H1 (cell line): ENCODE measurements around the gene FIG4. TPM values are rescaled to one million over a fixed set of nuclear protein-coding genes. Genes with fewer than 3 reads are reported as not detected.

Source experiments
- CTCF ChIA-PET: fragments of 300-600 bp; sonication (Branson Sonifier 250); formaldehyde crosslinking; loops from one replicate; lab custom pipeline; 2021; ENCODE audit not compliant: partially characterized antibody; lab: Charles Lee
- POLR2A ChIA-PET: fragments of 300-600 bp; sonication (Branson Sonifier 250); formaldehyde crosslinking; loops from one replicate; lab custom pipeline; 2021; ENCODE audit warnings: inconsistent platforms; ENCODE audit not compliant: partially characterized antibody; lab: Charles Lee
- DNase-seq, 2 experiments: peaks; one replicate each; pipeline versions ENCODE4 v3.0.0 to v3.0.0-alpha.2; 2010 to 2022; ENCODE audit warnings: low spot score in 2 of 2, low read depth in 1 of 2, mixed read lengths in 1 of 2
- FAIRE-seq: peaks from 2 replicates; lab custom pipeline; 2011; peaks lifted over from hg19 to GRCh38; lab: Jason Lieb, UNC
- H2AFZ ChIP-seq: 2 replicates; pipeline ENCODE4 v1.8.1; 2012; ENCODE audit warnings: low read length, inconsistent platforms
- H2AK5ac ChIP-seq: 2 replicates; pipeline ENCODE4 v1.6.1; 2013; ENCODE audit warnings: low read depth, low read length
- H2BK120ac ChIP-seq: replicated peaks from 2 replicates; pipeline ENCODE3; 2013; ENCODE audit warnings: low read depth, low read length, inconsistent platforms
- H2BK12ac ChIP-seq: 2 replicates; pipeline ENCODE4 v1.6.1; 2013; ENCODE audit warnings: low read depth, low read length
- H2BK15ac ChIP-seq: 2 replicates; pipeline ENCODE4 v1.6.1; 2013; ENCODE audit warnings: low read length
- H2BK20ac ChIP-seq: 2 replicates; pipeline ENCODE4 v1.6.1; 2013; ENCODE audit warnings: low read length
- H2BK5ac ChIP-seq: 2 replicates; pipeline ENCODE4 v1.6.1; 2013; ENCODE audit warnings: low read depth, low read length
- H3K14ac ChIP-seq: 2 replicates; pipeline ENCODE4 v1.6.1; 2013; ENCODE audit warnings: inconsistent platforms; ENCODE audit not compliant: insufficient read length
- H3K18ac ChIP-seq: 2 replicates; pipeline ENCODE4 v1.6.1; 2013; ENCODE audit warnings: low read length; ENCODE audit errors: extremely low read depth
- H3K23ac ChIP-seq: 2 replicates; pipeline ENCODE4 v1.6.1; 2013; ENCODE audit warnings: inconsistent platforms; ENCODE audit not compliant: insufficient read length
- H3K23me2 ChIP-seq: 2 replicates; pipeline ENCODE4 v1.6.1; 2013; ENCODE audit warnings: low read depth, low read length
- H3K27ac ChIP-seq: 2 replicates; pipeline ENCODE4 v1.6.1; 2011; ENCODE audit warnings: low read depth, low read length, inconsistent platforms
- H3K27me3 ChIP-seq, 4 experiments: replicated peaks in 1 of 4; 1 replicate in 1 of 4; 2 replicates in 3 of 4; pipeline versions ENCODE4 v1.6.1 to v1.8.1; 2011 to 2013; ENCODE audit warnings: low read length in 3 of 4, mild to moderate bottlenecking in 3 of 4, inconsistent platforms in 2 of 4, mixed read lengths in 2 of 4, moderate library complexity in 1 of 4; ENCODE audit not compliant: control insufficient read depth in 3 of 4, insufficient read depth in 3 of 4; ENCODE audit errors: extremely low read depth in 1 of 4
- H3K36me3 ChIP-seq, 4 experiments: 2 replicates each; pipeline versions ENCODE4 v1.6.1 to v1.8.1; 2011 to 2013; ENCODE audit warnings: mild to moderate bottlenecking in 4 of 4, low read length in 3 of 4, moderate library complexity in 2 of 4, control low read depth in 1 of 4, inconsistent platforms in 1 of 4; ENCODE audit not compliant: insufficient read depth in 4 of 4, control insufficient read depth in 2 of 4
- H3K4ac ChIP-seq: replicated peaks from 2 replicates; pipeline ENCODE3; 2013; ENCODE audit warnings: low read length, low read depth, mixed read lengths, inconsistent platforms; ENCODE audit not compliant: insufficient read length
- H3K4me1 ChIP-seq, 4 experiments: replicated peaks in 1 of 4; 1 replicate in 1 of 4; 2 replicates in 3 of 4; pipeline versions ENCODE4 v1.6.1 to v1.8.1; 2011 to 2013; ENCODE audit warnings: low read length in 3 of 4, inconsistent platforms in 2 of 4, mixed read lengths in 1 of 4; ENCODE audit not compliant: insufficient read depth in 4 of 4, control insufficient read depth in 3 of 4
- H3K4me2 ChIP-seq, 2 experiments: 2 replicates each; pipeline versions ENCODE4 v1.6.1 to v1.8.1; 2011 to 2013; ENCODE audit warnings: low read depth in 2 of 2, low read length in 2 of 2, control low read depth in 1 of 2, inconsistent platforms in 1 of 2, mild to moderate bottlenecking in 1 of 2; ENCODE audit not compliant: insufficient read depth in 1 of 2
- H3K4me3 ChIP-seq, 4 experiments: fragments of 200-600, 300-600 bp in 1 of 4; sonication (generic), shearing (Covaris generic), sonication (Bioruptor Twin) in 1 of 4; 2 replicates each; pipeline versions ENCODE4 v1.5.1 to v1.8.1; 2011 to 2016; ENCODE audit warnings: low read length in 4 of 4, low read depth in 3 of 4, control low read depth in 2 of 4, inconsistent platforms in 2 of 4, mild to moderate bottlenecking in 2 of 4, mixed read lengths in 1 of 4, moderate library complexity in 1 of 4; ENCODE audit not compliant: insufficient read depth in 2 of 4; ENCODE audit errors: extremely low read depth in 1 of 4
- H3K56ac ChIP-seq: replicated peaks from 2 replicates; pipeline ENCODE3; 2013; ENCODE audit warnings: low read depth, mild to moderate bottlenecking, mixed read lengths, low read length, inconsistent platforms; ENCODE audit not compliant: insufficient read length
- H3K79me1 ChIP-seq: 2 replicates; pipeline ENCODE4 v1.6.1; 2013; ENCODE audit warnings: low read depth, low read length, control low read depth
- H3K79me2 ChIP-seq, 2 experiments: 2 replicates each; pipeline versions ENCODE4 v1.6.1 to v1.8.1; 2012 to 2013; ENCODE audit warnings: low read length in 2 of 2, mild to moderate bottlenecking in 2 of 2, inconsistent platforms in 1 of 2; ENCODE audit not compliant: insufficient read depth in 2 of 2, control insufficient read depth in 1 of 2
- H3K9ac ChIP-seq, 4 experiments: replicated peaks in 1 of 4; 1 replicate in 1 of 4; 2 replicates in 3 of 4; pipeline versions ENCODE4 v1.6.1 to v1.8.1; 2011 to 2013; ENCODE audit warnings: low read depth in 3 of 4, low read length in 3 of 4, control low read depth in 2 of 4, mild to moderate bottlenecking in 2 of 4, moderate library complexity in 2 of 4, inconsistent platforms in 1 of 4; ENCODE audit errors: extremely low read depth in 1 of 4
- H3K9me3 ChIP-seq, 2 experiments: 2 replicates each; pipeline versions ENCODE4 v1.6.1 to v1.8.1; 2012 to 2013; ENCODE audit warnings: mild to moderate bottlenecking in 2 of 2, moderate library complexity in 2 of 2, control low read depth in 1 of 2, inconsistent platforms in 1 of 2, low read depth in 1 of 2, low read length in 1 of 2, mixed read lengths in 1 of 2; ENCODE audit not compliant: insufficient read depth in 2 of 2
- H4K20me1 ChIP-seq, 2 experiments: replicated peaks in 1 of 2; 2 replicates each; pipeline versions ENCODE3 to v1.8.1; 2011 to 2013; ENCODE audit warnings: inconsistent platforms in 2 of 2, low read length in 2 of 2, mild to moderate bottlenecking in 1 of 2; ENCODE audit not compliant: insufficient read depth in 2 of 2, control insufficient read depth in 1 of 2
- H4K5ac ChIP-seq: 2 replicates; pipeline ENCODE4 v1.6.1; 2013; ENCODE audit warnings: low read length, low read depth, mixed read lengths, inconsistent platforms; ENCODE audit not compliant: insufficient read length
- H4K8ac ChIP-seq: 2 replicates; pipeline ENCODE4 v1.8.0; 2013; ENCODE audit warnings: mild to moderate bottlenecking, moderate library complexity, low read length, inconsistent platforms; ENCODE audit not compliant: insufficient read depth; ENCODE audit errors: extremely low read depth
- H4K91ac ChIP-seq: replicated peaks from 2 replicates; pipeline ENCODE3; 2013; ENCODE audit warnings: low read length, mixed read lengths, inconsistent platforms; ENCODE audit not compliant: insufficient read length
- CBX5 ChIP-seq: fragments of 300-800, 300-1000 bp; sonication (generic); IDR thresholded peaks from 2 replicates; pipeline ENCODE4 v1.7.1; 2016; ENCODE audit warnings: antibody characterized with exemption, low read length, low read depth
- CBX8 ChIP-seq: fragments of 300-800, 300-1000 bp; sonication (generic); IDR thresholded peaks from 2 replicates; pipeline ENCODE4 v1.7.1; 2016; ENCODE audit warnings: low read depth, low read length, borderline replicate concordance
- E2F6 ChIP-seq: IDR thresholded peaks from 2 replicates; pipeline ENCODE4 v1.6.1; 2012; ENCODE audit warnings: inconsistent platforms
- FOSL1 ChIP-seq: IDR thresholded peaks from 2 replicates; pipeline ENCODE4 v1.6.1; 2011; ENCODE audit warnings: mild to moderate bottlenecking, low read depth, low read length, moderate library complexity; ENCODE audit not compliant: insufficient read depth
- KDM4A ChIP-seq: IDR thresholded peaks from one replicate; pipeline ENCODE4 v1.7.1; 2012; ENCODE audit warnings: low read depth, mild to moderate bottlenecking, moderate library complexity, low read length, inconsistent platforms; ENCODE audit not compliant: severe bottlenecking
- PHF8 ChIP-seq: fragments of 200-600 bp; sonication (generic); conservative IDR thresholded peaks from 2 replicates; pipeline ENCODE4 v1.7.1; 2012; ENCODE audit warnings: low read depth, mild to moderate bottlenecking, inconsistent platforms, low read length, moderate library complexity
- POLR2A ChIP-seq, 2 experiments: IDR thresholded peaks; 1 replicate in 1 of 2; 2 replicates in 1 of 2; pipeline ENCODE4 v1.6.1; 2011; ENCODE audit warnings: low read depth in 2 of 2, low read length in 2 of 2, mild to moderate bottlenecking in 2 of 2; ENCODE audit errors: control extremely low read depth in 1 of 2
- RXRA ChIP-seq: IDR thresholded peaks from 2 replicates; pipeline ENCODE4 v1.6.1; 2011; ENCODE audit warnings: low read depth, mild to moderate bottlenecking, low read length, moderate library complexity; ENCODE audit not compliant: insufficient read depth
- SIX5 ChIP-seq: IDR thresholded peaks from 2 replicates; pipeline ENCODE4 v1.6.1; 2011; ENCODE audit warnings: mild to moderate bottlenecking, low read depth, low read length
- SRF ChIP-seq: IDR thresholded peaks from 2 replicates; pipeline ENCODE4 v1.6.1; 2011; ENCODE audit warnings: mild to moderate bottlenecking, low read depth, low read length, moderate library complexity
- SUZ12 ChIP-seq: fragments of 200-600 bp; sonication (generic); IDR thresholded peaks from 2 replicates; pipeline ENCODE4 v1.6.1; 2012; ENCODE audit warnings: mild to moderate bottlenecking, inconsistent platforms, low read length, moderate library complexity, mixed read lengths
- USF2 ChIP-seq: IDR thresholded peaks from 2 replicates; pipeline ENCODE4 v1.6.1; 2011; ENCODE audit warnings: low read length, improper control_type of control experiment
- WGBS, 2 experiments: shearing (Covaris generic) in 1 of 2; methylation state at CpG; one replicate each; pipeline versions ENCODE4 v1.1.6 to v1.1.7; 2013 to 2015; ENCODE audit warnings: low lambda C conversion rate in 2 of 2, mixed read lengths in 2 of 2, inconsistent platforms in 1 of 2, low coverage in 1 of 2, missing lambda C conversion rate in 1 of 2; ENCODE audit not compliant: insufficient replicate concordance in 2 of 2, insufficient coverage in 1 of 2, insufficient read length in 1 of 2; ENCODE audit errors: extremely low coverage in 1 of 2, missing lambda C conversion rate in 1 of 2; 5-methylcytosine and 5-hydroxymethylcytosine counted together
- polyA plus RNA-seq, 7 experiments: library from polyadenylated mRNA; depleted of rRNA in 3 of 7; stranded (reverse) in 5 of 7; unstranded in 2 of 7; fragments of >200 nt in 5 of 7; fragments of 200-250 nt in 2 of 7; gene quantifications; 1 replicate in 5 of 7; 2 replicates in 1 of 7; 4 replicates in 1 of 7; pipeline versions ENCODE4 v1.2.1 to v1.2.3, GENCODE V29; 2011 to 2013; ENCODE audit warnings: missing spikeins in 2 of 7, mixed read lengths in 2 of 7
- total RNA-seq: library from RNA; stranded (reverse); fragmentation: NEBNext Ultra II Directional; extraction: Animal tissue kit (Norgen Biotek cat#: 25700); gene quantifications from 2 replicates; pipeline ENCODE4 v1.2.1, GENCODE V29; 2021

FIG4 gene
- total and polyA plus RNA-seq, 2 of the 8 experiments (the other 6 are each of a cell fraction or from before 2014, with no cell fraction given), result 11.8 to 21.9 TPM

GRCh38 chr6:109696355-109696754, 5.3 kb downstream of the FIG4 start:
- Histone ChIP-seq H4K5ac (no peak overlapping the region), H2BK5ac (no peak overlapping the region), H3K79me2 (peaks cover 0 to 34% of the 10 kb centered on the region in 2 experiments; a peak in 2 of 4 replicates), H3K18ac (no peak overlapping the region), H3K14ac (no peak overlapping the region), H3K4me3 (no peak overlapping the region), H3K4ac (no peak overlapping the region), H2AK5ac (no peak overlapping the region), H3K27me3 (no peaks in the 10 kb centered on the region), H3K23me2 (peaks cover 3% of the 10 kb centered on the region), H2BK12ac (no peak overlapping the region), H2AFZ (no peak overlapping the region), H4K20me1 (peaks cover 0 to 1% of the 10 kb centered on the region in 2 experiments), H3K4me2 (no peak overlapping the region), H3K9ac (no peak overlapping the region), H3K27ac (no peak overlapping the region), H3K56ac (no peak overlapping the region), H2BK120ac (no peak overlapping the region), H3K9me3 (no peaks in the 10 kb centered on the region; a peak in 1 of 4 replicates), H2BK20ac (no peak overlapping the region), H3K23ac (no peak overlapping the region), H2BK15ac (no peak overlapping the region), H3K4me1 (peaks cover 0 to 7% (median 3%) of the 10 kb centered on the region in 4 experiments; a peak in 4 of 7 replicates), H4K8ac (no peak overlapping the region), H3K79me1 (no peaks in the 10 kb centered on the region), H3K36me3 (peaks cover 0 to 10% (median 1%) of the 10 kb centered on the region in 4 experiments; a peak in 4 of 8 replicates), H4K91ac (no peak overlapping the region)
- TF ChIP-seq RXRA (no peak), POLR2A (IDR thresholded peaks at IDR 0.05; ENCODE audit: control extremely low read depth in 1 of 2, low read depth in 2 of 2, low read length in 2 of 2) (no peak), CBX8 (no peak), CBX5 (no peak), SIX5 (no peak), USF2 (no peak), E2F6 (no peak), SUZ12 (no peak), PHF8 (no peak), FOSL1 (no peak), KDM4A (no peak), SRF (no peak)
- WGBS, 2 experiments, result 93 to 100% methylated on average over 1 to 5 of the region's 5 CpGs
- POLR2A ChIA-PET, result interaction anchor here (0.6 kb wide), 1 partner anchor 51 kb away, joined by 3 read pairs; no protein-coding TSS in a partner anchor
- FAIRE-seq (no peak), DNase-seq (no peak)
- CTCF ChIA-PET, result interaction anchor here (0.8 to 2.1 kb wide), 13 partner anchors 8 to 353 kb away, joined by 3 to 16 read pairs (median 3); no protein-coding TSS in a partner anchor
